ENCODE results near the gene TTYH2.

Gene TTYH2

DNA sequence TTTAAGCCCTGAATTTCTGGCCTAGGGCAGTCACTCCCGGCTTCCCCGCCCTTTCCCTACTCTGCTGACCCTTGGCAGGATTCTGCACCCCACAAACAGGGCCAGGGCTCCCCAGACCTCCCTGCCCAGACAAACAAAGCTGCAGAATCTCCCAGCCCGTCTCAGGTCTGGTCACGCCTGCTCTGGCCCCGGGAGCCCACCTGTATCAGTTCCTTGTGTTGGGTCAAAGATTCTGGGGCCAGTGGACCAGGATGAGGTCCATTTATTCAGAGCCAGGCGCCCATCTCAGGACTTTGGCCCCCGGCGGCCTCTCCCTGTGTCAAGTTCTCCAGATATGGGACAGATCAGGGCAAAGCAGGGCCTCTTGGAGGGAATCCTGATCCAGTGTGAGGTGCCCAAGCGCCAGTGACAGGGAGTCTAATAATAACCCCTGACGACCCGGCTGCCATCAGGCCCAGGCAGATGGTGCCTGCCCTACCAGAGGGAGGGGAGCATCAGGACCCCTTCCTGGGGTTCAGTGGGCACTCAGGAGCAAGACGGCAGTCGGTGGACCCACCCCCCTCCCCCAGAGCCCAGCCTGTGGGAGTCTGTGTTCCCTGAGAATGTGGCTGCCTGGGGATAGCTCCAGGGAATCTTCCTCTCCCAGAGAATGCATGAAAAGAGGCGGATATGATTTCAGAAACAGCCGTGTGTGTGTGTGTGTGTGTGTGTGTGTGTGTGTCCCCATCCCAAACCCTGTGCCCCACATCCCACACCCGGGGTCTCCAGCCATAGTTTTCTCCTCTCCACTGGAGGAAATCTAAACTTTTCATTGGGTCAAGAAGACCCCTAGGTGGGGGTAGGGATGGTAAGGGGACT lies 1.3 kb downstream of the TTYH2 start:
- peak overlapping the region; percentile 78 for H3K4me3 ChIP-seq (replicated peaks; ENCODE audit: low read depth, low read length)

DNA sequence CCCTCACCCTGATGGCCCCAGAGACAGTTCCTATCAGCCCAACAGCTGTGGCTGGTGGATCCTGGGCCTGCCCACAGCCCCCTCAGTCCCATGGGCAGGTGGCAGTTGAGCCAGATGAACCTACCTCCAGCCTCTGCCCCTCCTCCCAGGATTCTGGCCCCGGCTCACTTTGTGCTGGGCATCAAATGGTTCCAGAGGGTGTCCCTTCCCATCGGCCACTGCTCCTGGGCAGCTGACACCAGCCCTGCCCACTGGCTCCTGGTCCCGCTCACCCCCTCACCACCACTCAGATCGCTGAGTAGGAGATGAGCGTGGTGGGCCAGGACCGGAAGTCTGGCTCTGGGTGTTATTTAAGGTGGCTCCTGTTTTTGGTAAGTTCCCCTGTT lies 2.0 kb downstream of the TTYH2 start:
- DNase-seq (ENCODE audit: low read depth), result no peak
- no peak overlapping the region for H3K4me3 ChIP-seq (replicated peaks; ENCODE audit: low read depth, low read length)
- TF ChIP-seq, protein P1, sequence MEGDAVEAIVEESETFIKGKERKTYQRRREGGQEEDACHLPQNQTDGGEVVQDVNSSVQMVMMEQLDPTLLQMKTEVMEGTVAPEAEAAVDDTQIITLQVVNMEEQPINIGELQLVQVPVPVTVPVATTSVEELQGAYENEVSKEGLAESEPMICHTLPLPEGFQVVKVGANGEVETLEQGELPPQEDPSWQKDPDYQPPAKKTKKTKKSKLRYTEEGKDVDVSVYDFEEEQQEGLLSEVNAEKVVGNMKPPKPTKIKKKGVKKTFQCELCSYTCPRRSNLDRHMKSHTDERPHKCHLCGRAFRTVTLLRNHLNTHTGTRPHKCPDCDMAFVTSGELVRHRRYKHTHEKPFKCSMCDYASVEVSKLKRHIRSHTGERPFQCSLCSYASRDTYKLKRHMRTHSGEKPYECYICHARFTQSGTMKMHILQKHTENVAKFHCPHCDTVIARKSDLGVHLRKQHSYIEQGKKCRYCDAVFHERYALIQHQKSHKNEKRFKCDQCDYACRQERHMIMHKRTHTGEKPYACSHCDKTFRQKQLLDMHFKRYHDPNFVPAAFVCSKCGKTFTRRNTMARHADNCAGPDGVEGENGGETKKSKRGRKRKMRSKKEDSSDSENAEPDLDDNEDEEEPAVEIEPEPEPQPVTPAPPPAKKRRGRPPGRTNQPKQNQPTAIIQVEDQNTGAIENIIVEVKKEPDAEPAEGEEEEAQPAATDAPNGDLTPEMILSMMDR (IDR thresholded peaks at IDR 0.05; ENCODE audit: low read length, missing control alignments), result no peak

More for the DNA sequence above, 1.3 kb downstream of the TTYH2 start:
- DNase-seq (ENCODE audit: low read depth), result no peak
- TF ChIP-seq, protein P1 (IDR thresholded peaks at IDR 0.05; ENCODE audit: low read length, missing control alignments), result no peak

DNA sequence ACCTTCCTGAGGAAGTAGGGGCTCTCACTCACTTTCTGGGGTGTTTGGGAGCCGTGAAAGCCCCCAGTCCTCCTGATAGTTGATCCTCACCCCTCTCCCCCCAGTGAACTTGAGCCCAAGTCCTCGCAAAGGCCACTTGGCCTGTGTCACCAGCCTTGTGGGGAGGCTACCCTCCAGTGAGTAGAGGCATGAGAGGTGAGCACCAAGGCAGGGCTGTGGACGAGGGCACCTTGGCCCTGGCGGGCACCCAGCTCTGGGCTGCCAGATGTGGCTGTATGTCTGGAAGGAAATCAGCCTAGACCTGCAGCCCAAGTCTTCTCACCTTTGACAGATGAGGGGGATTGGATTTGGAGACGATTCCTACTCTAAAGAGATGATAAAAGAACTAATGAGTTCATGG lies 3.1 kb downstream of the TTYH2 start:
- no peak for DNase-seq (ENCODE audit: low read depth)
- TF ChIP-seq, protein P1 (IDR thresholded peaks at IDR 0.05; ENCODE audit: low read length, missing control alignments), result no peak
- no peak overlapping the region for H3K4me3 ChIP-seq (replicated peaks; ENCODE audit: low read depth, low read length)

DNA sequence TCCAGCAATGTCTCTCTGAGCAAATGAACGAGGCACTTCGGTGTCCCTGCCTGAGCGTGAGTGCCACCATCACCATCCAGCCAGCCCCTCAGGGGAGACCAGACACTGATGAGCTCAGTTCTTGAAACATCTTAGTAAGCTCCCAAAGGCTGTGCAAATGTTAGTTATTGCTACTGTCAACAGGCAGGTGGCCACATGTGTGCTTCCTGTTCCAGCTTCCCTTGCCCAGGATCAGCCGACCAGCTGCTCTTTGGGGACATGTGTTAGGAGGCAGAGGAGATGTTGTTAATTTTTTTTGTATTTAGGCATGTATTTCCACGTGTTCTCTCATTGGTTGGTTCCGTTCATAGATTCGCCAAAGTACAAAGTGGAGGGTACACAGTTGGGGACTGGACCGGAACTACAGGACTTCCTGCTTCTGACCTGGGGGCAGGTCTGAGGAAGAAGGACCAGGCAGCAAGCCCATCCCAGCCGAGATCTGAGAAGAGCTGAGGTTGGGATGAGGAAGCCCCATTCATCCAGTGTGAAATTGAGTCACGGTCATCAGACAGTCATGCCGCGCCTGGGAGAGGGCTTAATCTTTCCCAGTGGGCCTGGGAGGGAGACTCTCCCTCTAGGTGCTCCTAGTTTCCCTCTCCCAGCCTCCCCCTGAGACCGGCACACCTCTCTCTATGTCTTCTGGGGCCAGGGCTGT lies 3.8 kb downstream of the TTYH2 start:
- TF ChIP-seq, protein P1 (IDR thresholded peaks at IDR 0.05; ENCODE audit: low read length, missing control alignments), result no peak
- no peak for DNase-seq (ENCODE audit: low read depth)
- no peak overlapping the region for H3K4me3 ChIP-seq (replicated peaks; ENCODE audit: low read depth, low read length)

DNA sequence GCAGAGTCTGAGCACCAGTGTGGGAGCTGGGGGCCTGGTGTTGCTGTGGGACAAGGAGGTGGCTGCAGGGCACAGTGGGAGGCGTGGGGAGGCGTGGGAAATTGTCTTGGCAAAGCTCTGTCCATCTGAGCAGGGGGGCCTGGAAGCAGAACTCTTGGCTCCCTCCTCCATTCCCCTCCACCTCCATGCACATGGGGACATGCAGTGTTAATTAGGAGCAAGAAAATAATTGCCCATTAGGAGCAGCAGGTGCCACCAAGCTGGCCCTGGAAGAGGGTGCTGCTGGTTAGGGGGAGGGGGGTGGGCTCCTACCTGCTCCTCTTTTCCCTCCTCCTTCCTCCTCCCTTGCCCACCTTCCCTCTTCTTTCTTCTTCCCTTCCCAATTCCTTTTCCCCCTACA lies 4.5 kb downstream of the TTYH2 start:
- DNase-seq (ENCODE audit: low read depth), result no peak
- TF ChIP-seq, protein P1 (IDR thresholded peaks at IDR 0.05; ENCODE audit: low read length, missing control alignments), result no peak
- no peak overlapping the region for H3K4me3 ChIP-seq (replicated peaks; ENCODE audit: low read depth, low read length)

DNA sequence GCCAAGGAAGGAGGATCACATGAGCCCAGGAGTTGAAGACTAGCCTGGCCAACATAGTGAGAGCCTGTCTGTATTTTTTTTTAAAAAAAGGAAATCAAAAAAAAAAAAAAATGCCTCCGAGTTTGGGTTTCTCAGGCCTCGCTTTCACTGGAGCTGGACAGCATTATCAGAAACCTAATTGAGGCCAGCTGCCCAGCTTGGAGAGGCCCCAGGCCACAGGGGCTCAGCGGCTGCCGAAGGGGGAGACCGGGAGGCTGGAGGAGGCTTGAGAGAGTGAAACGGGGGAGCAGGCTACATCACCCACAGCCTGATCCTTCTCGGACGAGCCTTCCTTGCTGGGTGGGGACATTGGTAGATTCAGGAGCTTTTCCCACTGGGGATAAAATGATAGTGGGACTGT lies 5.1 kb downstream of the TTYH2 start:
- no peak for DNase-seq (ENCODE audit: low read depth)
- H3K4me3 ChIP-seq (replicated peaks; ENCODE audit: low read depth, low read length), result no peak overlapping the region
- TF ChIP-seq, protein P1 (IDR thresholded peaks at IDR 0.05; ENCODE audit: low read length, missing control alignments), result no peak

Measured in fibroblast of pulmonary artery (primary cell).